Sigmoid colon (tissue), 7 donors: ENCODE measurements around the gene GLYR1. TPM values are rescaled to one million over a fixed set of nuclear protein-coding genes. Genes with fewer than 3 reads are reported as not detected.

Source experiments
- DNase-seq: peaks from one replicate; pipeline ENCODE4 v3.0.0-alpha.2; 2019
- H3K27ac ChIP-seq, 4 donors: fragments of 200-600 bp; sonication (generic); one replicate each; pipeline ENCODE4 v1.5.1; 2016 to 2019; ENCODE audit warnings: mild to moderate bottlenecking in 1 of 4
- H3K27me3 ChIP-seq, 3 donors: fragments of 200-600 bp; sonication (generic); one replicate each; pipeline ENCODE4 v1.5.1; 2019; ENCODE audit warnings: mild to moderate bottlenecking in 1 of 3
- H3K36me3 ChIP-seq, 4 donors: fragments of 200-600 bp; sonication (generic); one replicate each; pipeline ENCODE4 v1.5.1; 2016 to 2019
- H3K4me1 ChIP-seq, 4 donors: fragments of 200-600 bp; sonication (generic); one replicate each; pipeline ENCODE4 v1.5.1; 2017 to 2019
- H3K4me3 ChIP-seq, 4 donors: fragments of 200-600 bp; sonication (generic); one replicate each; pipeline ENCODE4 v1.5.1; 2017 to 2019; ENCODE audit warnings: mild to moderate bottlenecking in 2 of 4, moderate library complexity in 1 of 4
- H3K9me3 ChIP-seq, 4 donors: fragments of 200-600 bp in 3 of 4; sonication (generic) in 3 of 4; one replicate each; pipeline versions ENCODE4 v1.5.1 to v1.6.1; 2013 to 2019
- CTCF ChIP-seq, 4 experiments: fragments of 450-650 bp in 3 of 4; fragments of 200-600 bp in 1 of 4; IDR thresholded peaks; one replicate each; pipeline ENCODE4 v1.5.1; 2016 to 2019; ENCODE audit warnings: antibody characterized with exemption in 4 of 4, mild to moderate bottlenecking in 3 of 4, moderate library complexity in 2 of 4
- EP300 ChIP-seq, 4 donors: sonication (generic); formaldehyde crosslinking; IDR thresholded peaks; one replicate each; pipeline ENCODE4 v1.6.1; 2017; ENCODE audit warnings: antibody characterized with exemption in 4 of 4
- POLR2A ChIP-seq, 2 donors: fragments of 450-650 bp; IDR thresholded peaks; one replicate each; pipeline ENCODE4 v1.6.1; 2016; ENCODE audit warnings: antibody characterized with exemption in 2 of 2, mild to moderate bottlenecking in 2 of 2, moderate library complexity in 2 of 2
- POLR2AphosphoS5 ChIP-seq, 4 donors: sonication (generic); formaldehyde crosslinking; IDR thresholded peaks; one replicate each; pipeline ENCODE4 v1.6.1; 2017; ENCODE audit warnings: antibody characterized with exemption in 4 of 4
- WGBS, 2 donors: extraction: QIAGEN DNeasy Blood & Tissue Kit; methylation state at CpG; one replicate each; pipeline ENCODE4 v1.1.7; 2013; 5-methylcytosine and 5-hydroxymethylcytosine counted together
- intact Hi-C: fragments of 100-400 bp; cut with DNase I; formaldehyde crosslinking; loops from one replicate; pipeline ENCODE4 v1.15.1; 2023
- polyA plus RNA-seq, 3 donors: library from polyadenylated mRNA; stranded (reverse); fragments of 200-250 nt; gene quantifications; one replicate each; pipeline ENCODE4 v1.2.3, GENCODE V29; 2013
- total RNA-seq, 4 donors: library from RNA; depleted of rRNA; stranded (reverse); fragments of >200 nt; gene quantifications; one replicate each; pipeline ENCODE4 v1.1.0, GENCODE V29; 2016
- donor health status: healthy with polysubstance abuse.
- donor health status: Bipolar disorder and iron deficiency.
- donor health status: healthy.

GLYR1 gene
- total and polyA plus RNA-seq, 7 donors = 48.0 to 70.5 (median 59.9) TPM

GRCh38 chr16:4795181-4795827 lies 51.8 kb downstream of the GLYR1 start, which contains the start of gene SMIM22:
SMIM22 (plus strand) TSS chr16:4795369; CDS start chr16:4795735, 366 bp downstream.
- intact Hi-C loops = no loop called here
- no peak for DNase-seq
- peak in 1 of 2 donors; percentile 9 for TF ChIP-seq POLR2A (IDR thresholded peaks at IDR 0.05)
- TF ChIP-seq CTCF (IDR thresholded peaks at IDR 0.05) = no peak
- Histone ChIP-seq H3K27me3 (no peaks in the 10 kb centered on the region), H3K4me1 (peaks cover 0 to under 1% (median 0%) of the 10 kb centered on the region in 4 donors), H3K27ac (peak within 1 kb of the TSS in 1 of 4 donors; percentile 26), H3K9me3 (no peaks in the 10 kb centered on the region), H3K36me3 (peaks cover 0 to 33% (median 13%) of the 10 kb centered on the region in 4 donors), H3K4me3 (peak within 1 kb of the TSS in 1 of 4 donors; percentile 22)
- WGBS, 2 donors = 12 to 74% methylated on average over 14 of the region's 14 CpGs

GRCh38 chr16:4792951-4793513 lies 54.1 kb downstream of the GLYR1 start:
- no peak overlapping the region for H3K4me3 ChIP-seq
- H3K27me3 ChIP-seq = no peaks in the 10 kb centered on the region
- H3K9me3 ChIP-seq = no peaks in the 10 kb centered on the region
- H3K4me1 ChIP-seq = no peaks in the 10 kb centered on the region
- TF ChIP-seq EP300 (IDR thresholded peaks at IDR 0.05) (no peak), CTCF (IDR thresholded peaks at IDR 0.05) (no peak), POLR2AphosphoS5 (IDR thresholded peaks at IDR 0.05) (no peak), POLR2A (IDR thresholded peaks at IDR 0.05) (no peak)
- peaks cover 0 to 16% (median 5%) of the 10 kb centered on the region in 4 donors for H3K36me3 ChIP-seq
- intact Hi-C loops = no loop called here
- no peak for DNase-seq
- no peak overlapping the region for H3K27ac ChIP-seq
- WGBS, 2 donors = 81 to 85% methylated on average over 13 of the region's 13 CpGs

GRCh38 chr16:4790871-4791270 lies 56.2 kb downstream of the GLYR1 start:
- H3K27me3 ChIP-seq = no peaks in the 10 kb centered on the region
- no peak overlapping the region for H3K27ac ChIP-seq
- H3K9me3 ChIP-seq = no peaks in the 10 kb centered on the region
- 68 to 87% methylated on average over 10 of the region's 10 CpGs for WGBS, 2 donors
- no peaks in the 10 kb centered on the region for H3K36me3 ChIP-seq
- TF ChIP-seq EP300 (IDR thresholded peaks at IDR 0.05) (no peak), POLR2AphosphoS5 (IDR thresholded peaks at IDR 0.05) (no peak), POLR2A (IDR thresholded peaks at IDR 0.05) (no peak), CTCF (IDR thresholded peaks at IDR 0.05) (no peak)
- H3K4me1 ChIP-seq = no peaks in the 10 kb centered on the region
- intact Hi-C loops = no loop called here
- H3K4me3 ChIP-seq = no peak overlapping the region
- no peak for DNase-seq

- Histone ChIP-seq H3K4me1 (no peaks in the 10 kb centered on the region), H3K36me3 (no peaks in the 10 kb centered on the region), H3K27ac (no peak overlapping the region), H3K9me3 (no peaks in the 10 kb centered on the region), H3K4me3 (no peak overlapping the region), H3K27me3 (no peaks in the 10 kb centered on the region)
- TF ChIP-seq POLR2AphosphoS5 (IDR thresholded peaks at IDR 0.05) (no peak), EP300 (IDR thresholded peaks at IDR 0.05) (no peak), POLR2A (IDR thresholded peaks at IDR 0.05) (no peak), CTCF (IDR thresholded peaks at IDR 0.05) (no peak)
- 45 to 78% methylated on average over 10 of the region's 10 CpGs for WGBS, 2 donors
- no peak for DNase-seq
- intact Hi-C loops = no loop called here
Measured at GRCh38 chr16:4790261-4790660, 56.8 kb downstream of the GLYR1 start.
